H9 (cell line): Measurements from ENCODE around the gene HIPK2. TPM values are rescaled to one million over a fixed set of nuclear protein-coding genes. Genes with fewer than 3 reads are reported as not detected.
"Not testable (repeated sequence)": the region's sequence is repeated elsewhere in the genome, so short reads cannot be mapped to it uniquely, and the experiment has no call there.

Source experiments
- DNase-seq: peaks from one replicate; pipeline ENCODE4 v3.0.0-alpha.2; 2017
- H2AFZ ChIP-seq: one replicate; pipeline ENCODE4 v1.6.1; 2013; ENCODE audit warnings: mild to moderate bottlenecking, low read length, control low read depth, moderate library complexity
- H2AK5ac ChIP-seq: 2 replicates; pipeline ENCODE4 v1.6.1; 2013; ENCODE audit warnings: low read length, control low read depth, mixed read lengths; ENCODE audit not compliant: insufficient read length
- H2BK120ac ChIP-seq: one replicate; pipeline ENCODE4 v1.6.1; 2013; ENCODE audit warnings: low read depth, mild to moderate bottlenecking, low read length, control low read depth, inconsistent platforms; ENCODE audit not compliant: poor library complexity, severe bottlenecking
- H2BK12ac ChIP-seq: 2 replicates; pipeline ENCODE4 v1.6.1; 2013; ENCODE audit warnings: low read length, control low read depth, mixed read lengths, low read depth; ENCODE audit not compliant: insufficient read length
- H2BK15ac ChIP-seq: 2 replicates; pipeline ENCODE4 v1.6.1; 2013; ENCODE audit warnings: low read depth, low read length, control low read depth
- H2BK20ac ChIP-seq: one replicate; pipeline ENCODE4 v1.6.1; 2013; ENCODE audit warnings: low read depth, mild to moderate bottlenecking, low read length, control low read depth, inconsistent platforms; ENCODE audit not compliant: poor library complexity, severe bottlenecking
- H2BK5ac ChIP-seq: 2 replicates; pipeline ENCODE4 v1.6.1; 2013; ENCODE audit warnings: low read length, control low read depth, mixed read lengths; ENCODE audit not compliant: insufficient read length
- H3K14ac ChIP-seq: 2 replicates; pipeline ENCODE4 v1.6.1; 2013; ENCODE audit warnings: low read length, control low read depth; ENCODE audit not compliant: insufficient read depth
- H3K18ac ChIP-seq: 2 replicates; pipeline ENCODE4 v1.6.1; 2013; ENCODE audit warnings: low read depth, mild to moderate bottlenecking, mixed read lengths, low read length, control low read depth; ENCODE audit not compliant: insufficient read length
- H3K23ac ChIP-seq: 2 replicates; pipeline ENCODE4 v1.6.1; 2013; ENCODE audit warnings: low read length, control low read depth, mixed read lengths, low read depth; ENCODE audit not compliant: insufficient read length
- H3K23me2 ChIP-seq: 2 replicates; pipeline ENCODE4 v1.6.1; 2013; ENCODE audit warnings: low read depth, mild to moderate bottlenecking, mixed read lengths, low read length, control low read depth; ENCODE audit not compliant: insufficient read length, poor library complexity, severe bottlenecking
- H3K27ac ChIP-seq: 2 replicates; pipeline ENCODE4 v1.5.1; 2013; ENCODE audit warnings: low read length, control low read depth, mixed read lengths, low read depth; ENCODE audit not compliant: insufficient read length
- H3K27me3 ChIP-seq: 2 replicates; pipeline ENCODE4 v1.6.1; 2013; ENCODE audit warnings: low read length, control low read depth, inconsistent platforms; ENCODE audit not compliant: insufficient read depth
- H3K4ac ChIP-seq: 2 replicates; pipeline ENCODE4 v1.6.1; 2013; ENCODE audit warnings: low read depth, mild to moderate bottlenecking, control low read depth, inconsistent platforms, low read length, moderate library complexity
- H3K4me1 ChIP-seq: 2 replicates; pipeline ENCODE4 v1.6.1; 2013; ENCODE audit warnings: low read length, control low read depth, inconsistent platforms; ENCODE audit not compliant: insufficient read depth
- H3K4me2 ChIP-seq: 2 replicates; pipeline ENCODE4 v1.6.1; 2013; ENCODE audit warnings: low read length, control low read depth, mixed read lengths; ENCODE audit not compliant: insufficient read length, insufficient read depth
- H3K56ac ChIP-seq: 2 replicates; pipeline ENCODE4 v1.6.1; 2013; ENCODE audit warnings: low read depth, mild to moderate bottlenecking, mixed read lengths, low read length, control low read depth; ENCODE audit not compliant: insufficient read length
- H3K79me1 ChIP-seq: 2 replicates; pipeline ENCODE4 v1.6.1; 2013; ENCODE audit warnings: low read depth, mild to moderate bottlenecking, moderate library complexity, low read length, control low read depth, inconsistent platforms; ENCODE audit not compliant: insufficient read depth, poor library complexity, severe bottlenecking
- H3K79me2 ChIP-seq: 2 replicates; pipeline ENCODE4 v1.6.1; 2013; ENCODE audit warnings: low read length, control low read depth, inconsistent platforms; ENCODE audit not compliant: insufficient read depth
- H3K9ac ChIP-seq: 2 replicates; pipeline ENCODE4 v1.6.1; 2013; ENCODE audit warnings: low read length, control low read depth, mixed read lengths; ENCODE audit not compliant: insufficient read length; ENCODE audit errors: extremely low read depth
- H3K9me3 ChIP-seq: one replicate; pipeline ENCODE4 v1.6.1; 2013; ENCODE audit warnings: low read depth, low read length, inconsistent platforms; ENCODE audit not compliant: control insufficient read depth
- H3T11ph ChIP-seq: one replicate; pipeline ENCODE4 v1.6.1; 2013; ENCODE audit warnings: mild to moderate bottlenecking, low read length, control low read depth, inconsistent platforms
- H4K20me1 ChIP-seq: one replicate; pipeline ENCODE4 v1.6.1; 2013; ENCODE audit not compliant: control insufficient read depth, insufficient read length, insufficient read depth
- H4K5ac ChIP-seq: 2 replicates; pipeline ENCODE4 v1.6.1; 2013; ENCODE audit warnings: low read depth, mild to moderate bottlenecking, mixed read lengths, low read length, control low read depth; ENCODE audit not compliant: insufficient read length
- H4K8ac ChIP-seq: replicated peaks from 2 replicates; pipeline ENCODE4 v1.6.1; 2013; ENCODE audit warnings: low read length, control low read depth, mixed read lengths, low read depth; ENCODE audit not compliant: insufficient read length
- H4K91ac ChIP-seq: 2 replicates; pipeline ENCODE4 v1.6.1; 2013; ENCODE audit warnings: low read depth, mild to moderate bottlenecking, moderate library complexity, mixed read lengths, low read length, control low read depth; ENCODE audit not compliant: insufficient read length
- H3K27ac Mint-ChIP-seq, 3 experiments: 2 replicates in 2 of 3; 3 replicates in 1 of 3; pipeline ENCODE4 v1.8.0; 2020 to 2021; ENCODE audit warnings: mixed read lengths in 3 of 3, mild to moderate bottlenecking in 1 of 3, moderate library complexity in 1 of 3
- H3K27me3 Mint-ChIP-seq: 2 replicates; pipeline ENCODE4 v1.8.0; 2021; ENCODE audit warnings: low read depth, mild to moderate bottlenecking, moderate library complexity, mixed read lengths
- H3K36me3 Mint-ChIP-seq, 3 experiments: 2 replicates in 2 of 3; 3 replicates in 1 of 3; pipeline ENCODE4 v1.8.0; 2020 to 2021; ENCODE audit warnings: low read depth in 3 of 3, mixed read lengths in 3 of 3; ENCODE audit not compliant: insufficient read depth in 1 of 3
- H3K4me1 Mint-ChIP-seq, 2 experiments: 2 replicates each; pipeline ENCODE4 v1.8.0; 2020; ENCODE audit warnings: mixed read lengths in 2 of 2
- H3K4me3 Mint-ChIP-seq, 2 experiments: 2 replicates in 1 of 2; 3 replicates in 1 of 2; pipeline ENCODE4 v1.8.0; 2020 to 2021; ENCODE audit warnings: mild to moderate bottlenecking in 2 of 2, mixed read lengths in 2 of 2, moderate library complexity in 1 of 2
- H3K9me3 Mint-ChIP-seq, 2 experiments: 2 replicates in 1 of 2; 3 replicates in 1 of 2; pipeline ENCODE4 v1.8.0; 2020; ENCODE audit warnings: mild to moderate bottlenecking in 2 of 2, mixed read lengths in 2 of 2, moderate library complexity in 1 of 2
- CTCF ChIP-seq: fragments of 200-600 bp; sonication (generic); conservative IDR thresholded peaks from 3 replicates; pipeline ENCODE4 v1.8.0; 2021; ENCODE audit warnings: antibody characterized with exemption, mild to moderate bottlenecking
- WGBS: extraction: QIAGEN DNeasy Blood & Tissue Kit; methylation state at CpG from one replicate; pipeline ENCODE4 v1.1.7; 2013; ENCODE audit warnings: missing lambda C conversion rate, low lambda C conversion rate, mixed read lengths; ENCODE audit not compliant: insufficient read length; ENCODE audit errors: extremely low coverage; 5-methylcytosine and 5-hydroxymethylcytosine counted together
- total RNA-seq: library from RNA; stranded (reverse); gene quantifications from 2 replicates; pipeline ENCODE4 v1.2.1, GENCODE V29; 2021

HIPK2 gene
- total RNA-seq, 1 experiment from 2014 or later, result 21.9 TPM

- Histone ChIP-seq H3K18ac (no peak overlapping the region), H3K56ac (no peak overlapping the region), H3K23ac (no peak overlapping the region), H2BK5ac (no peak overlapping the region), H3T11ph (no peak overlapping the region), H3K4ac (no peak overlapping the region), H2BK12ac (no peak overlapping the region), H3K9me3 (no peaks in the 10 kb centered on the region), H2BK20ac (no peak overlapping the region), H4K5ac (no peak overlapping the region), H4K20me1 (no peaks in the 10 kb centered on the region), H3K9ac (no peak overlapping the region), H4K8ac (no peak overlapping the region), H3K4me1 (peaks cover 8% of the 10 kb centered on the region; the same call in 1 of the 2 replicates), H3K27ac (peak overlapping the region; percentile 1), H3K14ac (no peak overlapping the region), H2AFZ (no peak overlapping the region), H3K27me3 (no peaks in the 10 kb centered on the region), H2BK120ac (no peak overlapping the region), H3K79me2 (no peaks in the 10 kb centered on the region), H2AK5ac (no peak overlapping the region), H3K79me1 (no peaks in the 10 kb centered on the region), H3K4me2 (no peak overlapping the region), H4K91ac (no peak overlapping the region), H3K23me2 (no peaks in the 10 kb centered on the region), H2BK15ac (no peak overlapping the region)
- WGBS, result no CpG with 5 or more reads among the region's 10 CpGs
- Mint-ChIP-seq H3K27ac (peak overlapping the region; percentile 79 to 98 (median 97)), H3K36me3 (peaks cover 4 to 13% (median 10%) of the 10 kb centered on the region in 3 experiments), H3K27me3 (no peaks in the 10 kb centered on the region; the same call in 1 of the 2 replicates), H3K4me1 (peaks cover 31 to 34% of the 10 kb centered on the region in 2 experiments), H3K9me3 (no peaks in the 10 kb centered on the region), H3K4me3 (peak overlapping the region; percentile 31 to 34; a peak in 3 of 5 replicates)
- DNase-seq, result peak; percentile 56
- TF ChIP-seq CTCF, result 0 out of 3 replicates have a peak, but pooled peaks have one; percentile 19
These were observed 163.8 kb downstream of the HIPK2 start for GRCh38 chr7:139613971-139614411.

GRCh38 chr7:139611556-139611955, 166.2 kb downstream of the HIPK2 start:
- H3K27me3 Mint-ChIP-seq, H3K14ac ChIP-seq, H3K79me2 ChIP-seq, H3K4ac ChIP-seq, H2BK15ac ChIP-seq, H3K9ac ChIP-seq, H3K23ac ChIP-seq, H3K27ac Mint-ChIP-seq, H3K18ac ChIP-seq, H3K9me3 Mint-ChIP-seq, H3K56ac ChIP-seq, H3K23me2 ChIP-seq, H3T11ph ChIP-seq, H4K20me1 ChIP-seq, H4K91ac ChIP-seq, H3K27me3 ChIP-seq, H4K8ac ChIP-seq, H3K79me1 ChIP-seq, H2AK5ac ChIP-seq, H2BK120ac ChIP-seq, H2AFZ ChIP-seq, H2BK12ac ChIP-seq, DNase-seq, H3K27ac ChIP-seq, H3K9me3 ChIP-seq, H2BK5ac ChIP-seq, H3K4me1 ChIP-seq, H2BK20ac ChIP-seq, H4K5ac ChIP-seq, H3K4me2 ChIP-seq, H3K4me3 Mint-ChIP-seq: not testable (repeated sequence)
- H3K36me3 Mint-ChIP-seq, result peaks cover 6 to 19% (median 15%) of the 10 kb centered on the region in 3 experiments
- peaks cover 29 to 34% of the 10 kb centered on the region in 2 experiments for H3K4me1 Mint-ChIP-seq
- no CpG with 5 or more reads among the region's 2 CpGs for WGBS
